RWPE2 (cell line): ENCODE results near the gene COL15A1.

Experiments used
- ATAC-seq: fragments of 200-7000 bp; cut with Tn5 transposase; 3 replicates; pipeline ENCODE4 v1.9.1; 2021; ENCODE audit warnings: low read depth
- DNase-seq: peaks from one replicate; pipeline ENCODE4 v3.0.0-alpha.2; 2020; ENCODE audit warnings: low spot score
- H3K27ac ChIP-seq: fragments of 450-650 bp; 2 replicates; pipeline ENCODE4 v1.5.1; 2017; ENCODE audit warnings: mild to moderate bottlenecking; ENCODE audit not compliant: poor library complexity, severe bottlenecking
- H3K27me3 ChIP-seq: fragments of 250-450 bp; sonication (Bioruptor Pico); 2 replicates; pipeline ENCODE4 v1.5.1; 2021; ENCODE audit warnings: mild to moderate bottlenecking, moderate library complexity; ENCODE audit not compliant: insufficient read depth, poor library complexity, severe bottlenecking
- H3K36me3 ChIP-seq: fragments of 250-450 bp; sonication (Bioruptor Pico); 2 replicates; pipeline ENCODE4 v1.5.1; 2020; ENCODE audit warnings: low read depth, mild to moderate bottlenecking, moderate library complexity
- H3K4me1 ChIP-seq: fragments of 250-450 bp; sonication (Bioruptor Pico); 2 replicates; pipeline ENCODE4 v1.5.1; 2021; ENCODE audit warnings: mild to moderate bottlenecking, moderate library complexity; ENCODE audit not compliant: insufficient read depth, poor library complexity, severe bottlenecking
- H3K4me3 ChIP-seq: fragments of 250-450 bp; sonication (Bioruptor Pico); 2 replicates; pipeline ENCODE4 v1.5.1; 2021; ENCODE audit warnings: mild to moderate bottlenecking, moderate library complexity; ENCODE audit not compliant: severe bottlenecking
- H3K9me3 ChIP-seq: fragments of 250-450 bp; sonication (Bioruptor Pico); 2 replicates; pipeline ENCODE4 v1.5.1; 2021; ENCODE audit warnings: mild to moderate bottlenecking, moderate library complexity; ENCODE audit not compliant: severe bottlenecking
- CTCF ChIP-seq: fragments of 450-650 bp; IDR thresholded peaks from one replicate; pipeline ENCODE4 v1.5.1; 2017; ENCODE audit warnings: mild to moderate bottlenecking, moderate library complexity; ENCODE audit not compliant: poor library complexity, severe bottlenecking

COL15A1 gene

GRCh38 chr9:98997604-98998003, 53.9 kb downstream of the COL15A1 start:
- DNase-seq (no peak), ATAC-seq (no peak)
- no peak for TF ChIP-seq CTCF
- Histone ChIP-seq H3K9me3 (no peaks in the 10 kb centered on the region), H3K4me1 (no peaks in the 10 kb centered on the region), H3K36me3 (no peaks in the 10 kb centered on the region), H3K27me3 (no peaks in the 10 kb centered on the region), H3K27ac (no peak overlapping the region), H3K4me3 (no peak overlapping the region)

GRCh38 chr9:98998441-98999151, 54.9 kb downstream of the COL15A1 start:
- H3K36me3 ChIP-seq, result no peaks in the 10 kb centered on the region
- DNase-seq (no peak), ATAC-seq (peak; percentile 87)
- H3K27me3 ChIP-seq, result no peaks in the 10 kb centered on the region
- no peaks in the 10 kb centered on the region for H3K4me1 ChIP-seq
- H3K4me3 ChIP-seq, result no peak overlapping the region
- TF ChIP-seq CTCF, result peak; percentile 84
- no peak overlapping the region for H3K27ac ChIP-seq
- H3K9me3 ChIP-seq, result no peaks in the 10 kb centered on the region

GRCh38 chr9:98999152-98999525, 55.4 kb downstream of the COL15A1 start:
- peak; percentile 56 for TF ChIP-seq CTCF
- H3K27ac ChIP-seq, result no peak overlapping the region
- no peaks in the 10 kb centered on the region for H3K9me3 ChIP-seq
- H3K4me1 ChIP-seq, result no peaks in the 10 kb centered on the region
- ATAC-seq (no peak), DNase-seq (no peak)
- H3K27me3 ChIP-seq, result no peaks in the 10 kb centered on the region
- H3K36me3 ChIP-seq, result no peaks in the 10 kb centered on the region
- no peak overlapping the region for H3K4me3 ChIP-seq

- H3K9me3 ChIP-seq, result no peaks in the 10 kb centered on the region
- peak; percentile 87 for TF ChIP-seq CTCF
- peak; percentile 60; the same call in 2 of the 3 replicates for ATAC-seq
- no peak for DNase-seq
- H3K27me3 ChIP-seq, result no peaks in the 10 kb centered on the region
- no peak overlapping the region for H3K27ac ChIP-seq
- H3K4me1 ChIP-seq, result no peaks in the 10 kb centered on the region
- no peak overlapping the region for H3K4me3 ChIP-seq
- H3K36me3 ChIP-seq, result no peaks in the 10 kb centered on the region
These were observed 57.0 kb downstream of the COL15A1 start for GRCh38 chr9:99000476-99001395.
